K562 treated with DMSO at 1 percent for 24 hours (cell line): ENCODE measurements around the gene ADAM21. TPM values are rescaled to one million over a fixed set of nuclear protein-coding genes. Genes with fewer than 3 reads are reported as not detected.

Experiments
- total RNA-seq: library from RNA; unstranded; fragments of 300-600 nt; gene quantifications from 2 replicates; pipeline ENCODE4 v1.2.3, GENCODE V29; 2022; ENCODE audit warnings: low read depth; ENCODE audit not compliant: insufficient read depth

Gene ADAM21
- not detected in 2 replicates for total RNA-seq

DNA sequence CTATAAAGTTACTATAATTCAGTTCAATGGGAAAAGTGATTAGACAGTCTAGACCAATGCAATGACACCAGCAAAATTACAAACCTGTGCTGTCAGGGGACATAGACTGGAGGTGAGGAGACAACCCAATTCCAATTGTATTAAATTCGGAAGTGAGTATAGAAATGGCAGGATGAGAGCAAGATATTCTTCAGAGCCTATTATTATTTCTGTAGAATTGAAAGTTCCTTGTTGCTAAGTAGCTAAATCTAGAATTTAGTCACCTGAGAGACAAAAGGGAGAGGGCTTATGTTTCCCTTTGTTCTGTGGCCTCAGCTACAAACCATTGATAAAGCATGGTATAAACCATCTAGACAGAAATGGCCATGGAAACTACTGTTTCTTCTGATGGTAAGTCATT, at the start of gene ADAM21:
Gene ADAM21 (plus strand): TSS at position 301 of the 400 bp plus-strand sequence. CDS start 5,326 bp downstream, outside the sequence.

DNA sequence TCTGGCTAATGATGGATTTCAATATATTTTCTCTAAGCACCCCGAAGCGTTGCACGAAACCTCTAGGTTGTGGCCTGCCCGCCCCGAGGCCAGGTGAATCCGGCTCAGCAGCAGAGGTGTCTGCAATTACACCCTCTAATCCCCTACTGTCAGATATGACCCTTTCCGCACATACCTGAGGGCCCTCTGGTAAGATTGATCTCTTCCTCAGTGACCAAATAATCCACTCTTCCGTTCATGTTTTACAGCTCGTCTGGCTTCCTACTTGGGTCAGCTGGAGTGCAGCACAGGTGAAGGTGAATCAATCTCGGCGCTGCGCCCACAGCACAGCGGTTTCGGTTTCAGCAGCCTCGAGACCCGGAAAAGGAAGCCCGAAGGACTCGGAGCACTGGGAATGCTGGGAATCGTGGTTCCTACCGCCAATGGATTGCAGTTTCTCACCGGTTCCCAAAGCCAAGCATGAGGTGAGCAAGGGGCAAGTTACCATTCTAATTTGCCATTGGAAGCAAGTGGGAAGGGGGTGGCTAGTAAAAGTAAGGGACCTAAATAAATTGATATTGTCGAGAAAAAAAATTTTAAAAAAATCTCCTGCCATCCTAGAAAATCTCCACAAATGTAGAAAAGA, 35.1 kb upstream of the ADAM21 start, which contains the start of gene SYNJ2BP:
Gene SYNJ2BP (minus strand): TSS at position 366 of the 625 bp plus-strand sequence. CDS start 127 bp downstream, at position 239.

Other genes with a start within 250 kb of the ADAM21 start
- gene COX16, start 92.5 kb upstream of the ADAM21 start, total RNA-seq: 6.3 and 8.7 TPM in 2 replicates
- 3.9 and 4.2 TPM in 2 replicates for gene SYNJ2BP, start 35.1 kb upstream of the ADAM21 start, total RNA-seq
- gene ADAM20, start 82.8 kb downstream of the ADAM21 start, total RNA-seq: not detected in 2 replicates
- gene MED6, start 148.5 kb downstream of the ADAM21 start, total RNA-seq: 16.2 and 18.1 TPM in 2 replicates
- gene TTC9, start 189.7 kb downstream of the ADAM21 start, total RNA-seq: not detected in 2 replicates